ENCODE measurements around the gene RERE. TPM values are rescaled to one million over a fixed set of nuclear protein-coding genes. Genes with fewer than 3 reads are reported as not detected.

Gene RERE
- total RNA-seq, 3 donors from 2014 or later: 99.5 to 204 (median 174) TPM

- H3K9me3 ChIP-seq: no peaks in the 10 kb centered on the region
- no peak for TF ChIP-seq CTCF (IDR thresholded peaks at IDR 0.05)
- no peak for DNase-seq
- H3K4me3 ChIP-seq: no peak overlapping the region
- peaks cover 21% of the 10 kb centered on the region for H3K4me1 ChIP-seq (ENCODE audit: low read depth)
- H3K36me3 ChIP-seq (ENCODE audit: low read depth): no peaks in the 10 kb centered on the region
- no peak for ATAC-seq
- intact Hi-C loops (cut with DNase I, micrococcal nuclease): no loop called here
Measured at GRCh38 chr1:8398086-8398485, 419.4 kb downstream of the RERE start.

DNA sequence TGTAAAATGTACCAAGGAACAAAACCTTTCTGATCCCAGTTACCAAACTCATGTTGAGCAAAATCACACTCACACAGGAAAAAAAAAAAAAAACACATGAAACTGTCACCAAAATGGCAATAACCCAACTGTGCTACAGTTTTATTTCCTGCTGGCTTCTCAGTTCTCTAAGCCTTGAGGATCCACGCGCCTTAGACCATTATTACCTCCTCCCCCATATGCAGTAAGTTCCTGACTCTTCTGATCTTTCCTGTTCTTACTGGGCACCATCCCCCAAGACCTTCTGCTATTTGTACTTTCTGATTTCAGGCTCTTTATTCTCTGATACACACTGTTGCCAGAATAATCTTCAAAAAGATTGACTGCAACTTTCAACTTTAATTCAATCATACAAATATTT, 419.9 kb downstream of the RERE start:
- Histone ChIP-seq H3K36me3 (ENCODE audit: low read depth) (no peaks in the 10 kb centered on the region), H3K4me3 (no peak overlapping the region), H3K4me1 (ENCODE audit: low read depth) (peaks cover 21% of the 10 kb centered on the region), H3K9me3 (no peaks in the 10 kb centered on the region)
- intact Hi-C loops (cut with DNase I, micrococcal nuclease): no loop called here
- ATAC-seq (peak; percentile 34), DNase-seq (no peak)
- TF ChIP-seq CTCF (IDR thresholded peaks at IDR 0.05): no peak

DNA sequence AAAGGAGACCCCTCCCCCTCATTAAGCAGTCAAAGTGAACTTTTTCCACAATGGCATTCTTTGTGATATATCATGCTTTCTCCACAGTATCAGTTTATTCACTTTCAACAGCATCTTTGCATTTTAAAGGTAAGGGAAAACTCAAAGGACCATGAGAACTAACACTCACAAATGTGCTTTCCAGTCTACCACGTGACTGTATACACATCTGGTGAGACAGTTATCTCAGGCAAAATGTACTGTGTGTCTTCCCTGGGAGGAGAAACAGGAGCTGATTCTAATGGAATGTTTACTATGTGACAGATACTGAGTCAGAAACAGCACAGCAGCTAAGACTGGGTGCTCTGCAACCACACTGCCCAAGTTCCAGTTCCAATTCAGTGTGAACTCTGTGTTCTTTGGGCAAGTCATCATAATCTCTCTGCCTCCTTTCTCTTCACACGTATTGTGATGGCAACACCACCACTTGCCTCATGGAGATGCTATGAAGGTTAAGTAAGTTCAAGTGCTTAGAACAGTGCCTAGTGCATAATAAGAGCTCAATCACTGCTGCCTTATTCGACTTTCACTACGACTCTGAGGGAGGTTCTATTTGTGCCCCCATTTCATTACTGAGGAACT, 420.5 kb downstream of the RERE start:
- H3K4me3 ChIP-seq: no peak overlapping the region
- no peaks in the 10 kb centered on the region for H3K36me3 ChIP-seq (ENCODE audit: low read depth)
- no peaks in the 10 kb centered on the region for H3K9me3 ChIP-seq
- intact Hi-C loops (cut with DNase I, micrococcal nuclease): no loop called here
- no peak for TF ChIP-seq CTCF (IDR thresholded peaks at IDR 0.05)
- DNase-seq: no peak
- H3K4me1 ChIP-seq (ENCODE audit: low read depth): peaks cover 21% of the 10 kb centered on the region
- ATAC-seq: peak; percentile 68

DNA sequence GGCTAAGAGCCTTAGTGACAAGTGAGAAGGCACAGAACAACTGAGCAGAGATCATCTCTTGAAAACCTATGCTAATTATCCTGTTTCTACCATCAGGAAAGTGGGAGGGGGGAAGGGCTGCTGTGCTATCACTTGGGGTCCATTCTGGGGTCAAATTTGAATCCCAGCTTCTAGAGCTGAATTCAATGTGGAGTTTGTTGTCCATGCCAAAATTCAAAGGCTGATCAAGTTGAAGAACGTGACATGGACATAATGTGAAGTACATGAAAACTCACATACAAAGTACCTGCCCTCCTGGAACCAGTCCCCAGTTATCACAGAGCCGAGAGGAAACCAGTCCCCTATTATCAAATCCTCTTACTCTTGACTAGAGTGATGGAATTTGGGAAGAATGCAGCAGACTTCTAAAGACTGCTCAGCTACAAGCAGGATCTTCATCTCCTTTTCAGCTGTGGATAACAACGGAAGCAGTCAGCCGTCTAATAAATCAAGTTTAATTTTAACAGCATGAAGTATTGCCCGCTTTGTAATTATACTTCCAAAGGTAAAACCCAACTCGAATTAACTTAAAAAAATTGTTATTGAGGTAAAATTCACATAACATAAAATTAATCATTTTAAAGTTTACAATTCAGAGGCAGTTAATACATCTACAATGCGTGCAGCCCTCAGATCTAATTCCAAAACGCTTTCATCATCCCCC, 421.2 kb downstream of the RERE start:
- Histone ChIP-seq H3K9me3 (no peaks in the 10 kb centered on the region), H3K4me3 (no peak overlapping the region), H3K36me3 (ENCODE audit: low read depth) (no peaks in the 10 kb centered on the region), H3K4me1 (ENCODE audit: low read depth) (peaks cover 21% of the 10 kb centered on the region)
- TF ChIP-seq CTCF (IDR thresholded peaks at IDR 0.05): no peak
- no peak for ATAC-seq
- intact Hi-C loops (cut with DNase I, micrococcal nuclease): no loop called here
- no peak for DNase-seq

GRCh38 chr1:8395433-8395866, 422.0 kb downstream of the RERE start:
- Histone ChIP-seq H3K4me3 (no peak overlapping the region), H3K9me3 (no peaks in the 10 kb centered on the region), H3K36me3 (ENCODE audit: low read depth) (no peaks in the 10 kb centered on the region), H3K4me1 (ENCODE audit: low read depth) (peaks cover 21% of the 10 kb centered on the region)
- no peak for TF ChIP-seq CTCF (IDR thresholded peaks at IDR 0.05)
- intact Hi-C loops (cut with DNase I, micrococcal nuclease): no loop called here
- ATAC-seq (peak; percentile 72), DNase-seq (no peak)

All from mucosa of descending colon (tissue), 3 donors.